HL-60 (cell line): ENCODE results near the gene ERRFI1.

ENCODE experiments used
- POLR2AphosphoS5 ChIP-seq: IDR thresholded peaks from 2 replicates; pipeline ENCODE4 v1.6.1; 2012; ENCODE audit warnings: low read depth
- TF ChIP-seq, protein P1 (sequence below): IDR thresholded peaks from 2 replicates; pipeline ENCODE4 v1.6.1; 2012; ENCODE audit warnings: low read depth; ENCODE audit not compliant: insufficient replicate concordance
- TF ChIP-seq, protein P2 (sequence below): IDR thresholded peaks from one replicate; pipeline ENCODE4 v1.5.1; 2011; ENCODE audit warnings: low read length, control low read depth, inconsistent platforms; ENCODE audit not compliant: insufficient read depth

DNA sequence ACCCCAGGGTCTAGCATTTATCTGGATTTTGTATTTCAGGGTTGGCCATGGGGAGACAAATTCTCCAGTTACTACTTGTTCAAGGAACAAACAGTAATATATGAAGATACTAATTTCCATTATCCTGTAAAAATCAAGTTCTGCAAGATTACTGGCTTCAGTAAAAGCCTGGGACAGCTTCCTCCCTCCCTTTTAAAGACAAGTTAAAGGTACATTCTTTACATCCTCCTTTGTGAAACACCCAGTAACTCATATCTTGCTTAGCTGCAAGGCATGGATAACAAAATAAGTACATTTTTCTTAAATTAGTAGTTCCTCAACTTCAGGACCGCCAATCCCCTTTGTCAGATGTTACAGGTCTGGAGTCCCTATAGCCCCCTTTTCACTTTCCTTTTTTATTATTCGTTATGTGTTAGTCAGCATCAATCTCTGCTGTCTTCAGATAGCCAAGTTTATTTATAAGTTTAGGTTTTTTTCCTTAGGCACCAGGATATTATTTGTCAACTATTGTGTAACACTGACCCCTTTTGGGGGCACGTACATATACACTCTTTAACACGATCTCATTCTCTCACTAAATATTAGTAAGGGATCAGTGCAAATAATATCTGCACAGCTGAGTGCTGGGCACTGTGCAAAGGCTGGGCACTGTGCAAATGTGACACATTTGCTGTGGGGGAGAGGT is 9.8 kb downstream of the ERRFI1 start:
- TF ChIP-seq, protein P1, sequence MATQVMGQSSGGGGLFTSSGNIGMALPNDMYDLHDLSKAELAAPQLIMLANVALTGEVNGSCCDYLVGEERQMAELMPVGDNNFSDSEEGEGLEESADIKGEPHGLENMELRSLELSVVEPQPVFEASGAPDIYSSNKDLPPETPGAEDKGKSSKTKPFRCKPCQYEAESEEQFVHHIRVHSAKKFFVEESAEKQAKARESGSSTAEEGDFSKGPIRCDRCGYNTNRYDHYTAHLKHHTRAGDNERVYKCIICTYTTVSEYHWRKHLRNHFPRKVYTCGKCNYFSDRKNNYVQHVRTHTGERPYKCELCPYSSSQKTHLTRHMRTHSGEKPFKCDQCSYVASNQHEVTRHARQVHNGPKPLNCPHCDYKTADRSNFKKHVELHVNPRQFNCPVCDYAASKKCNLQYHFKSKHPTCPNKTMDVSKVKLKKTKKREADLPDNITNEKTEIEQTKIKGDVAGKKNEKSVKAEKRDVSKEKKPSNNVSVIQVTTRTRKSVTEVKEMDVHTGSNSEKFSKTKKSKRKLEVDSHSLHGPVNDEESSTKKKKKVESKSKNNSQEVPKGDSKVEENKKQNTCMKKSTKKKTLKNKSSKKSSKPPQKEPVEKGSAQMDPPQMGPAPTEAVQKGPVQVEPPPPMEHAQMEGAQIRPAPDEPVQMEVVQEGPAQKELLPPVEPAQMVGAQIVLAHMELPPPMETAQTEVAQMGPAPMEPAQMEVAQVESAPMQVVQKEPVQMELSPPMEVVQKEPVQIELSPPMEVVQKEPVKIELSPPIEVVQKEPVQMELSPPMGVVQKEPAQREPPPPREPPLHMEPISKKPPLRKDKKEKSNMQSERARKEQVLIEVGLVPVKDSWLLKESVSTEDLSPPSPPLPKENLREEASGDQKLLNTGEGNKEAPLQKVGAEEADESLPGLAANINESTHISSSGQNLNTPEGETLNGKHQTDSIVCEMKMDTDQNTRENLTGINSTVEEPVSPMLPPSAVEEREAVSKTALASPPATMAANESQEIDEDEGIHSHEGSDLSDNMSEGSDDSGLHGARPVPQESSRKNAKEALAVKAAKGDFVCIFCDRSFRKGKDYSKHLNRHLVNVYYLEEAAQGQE: no peak
- TF ChIP-seq POLR2AphosphoS5: no peak
- TF ChIP-seq, protein P2, sequence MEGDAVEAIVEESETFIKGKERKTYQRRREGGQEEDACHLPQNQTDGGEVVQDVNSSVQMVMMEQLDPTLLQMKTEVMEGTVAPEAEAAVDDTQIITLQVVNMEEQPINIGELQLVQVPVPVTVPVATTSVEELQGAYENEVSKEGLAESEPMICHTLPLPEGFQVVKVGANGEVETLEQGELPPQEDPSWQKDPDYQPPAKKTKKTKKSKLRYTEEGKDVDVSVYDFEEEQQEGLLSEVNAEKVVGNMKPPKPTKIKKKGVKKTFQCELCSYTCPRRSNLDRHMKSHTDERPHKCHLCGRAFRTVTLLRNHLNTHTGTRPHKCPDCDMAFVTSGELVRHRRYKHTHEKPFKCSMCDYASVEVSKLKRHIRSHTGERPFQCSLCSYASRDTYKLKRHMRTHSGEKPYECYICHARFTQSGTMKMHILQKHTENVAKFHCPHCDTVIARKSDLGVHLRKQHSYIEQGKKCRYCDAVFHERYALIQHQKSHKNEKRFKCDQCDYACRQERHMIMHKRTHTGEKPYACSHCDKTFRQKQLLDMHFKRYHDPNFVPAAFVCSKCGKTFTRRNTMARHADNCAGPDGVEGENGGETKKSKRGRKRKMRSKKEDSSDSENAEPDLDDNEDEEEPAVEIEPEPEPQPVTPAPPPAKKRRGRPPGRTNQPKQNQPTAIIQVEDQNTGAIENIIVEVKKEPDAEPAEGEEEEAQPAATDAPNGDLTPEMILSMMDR: no peak
